ENCODE measurements around the gene VPS13A. TPM values are rescaled to one million over a fixed set of nuclear protein-coding genes. Genes with fewer than 3 reads are reported as not detected.

Gene VPS13A
- total RNA-seq, 1 donor from 2014 or later: 29.3 TPM

- Mint-ChIP-seq H3K36me3 (ENCODE audit: low read depth) (peaks cover 2% of the 10 kb centered on the region), H3K9me3 (no peaks in the 10 kb centered on the region), H3K27me3 (ENCODE audit: low read depth) (no peaks in the 10 kb centered on the region), H3K4me3 (no peak overlapping the region), H3K4me1 (no peaks in the 10 kb centered on the region), H3K27ac (ENCODE audit: unreplicated experiment) (no peak overlapping the region)
- TF ChIP-seq, protein P1, sequence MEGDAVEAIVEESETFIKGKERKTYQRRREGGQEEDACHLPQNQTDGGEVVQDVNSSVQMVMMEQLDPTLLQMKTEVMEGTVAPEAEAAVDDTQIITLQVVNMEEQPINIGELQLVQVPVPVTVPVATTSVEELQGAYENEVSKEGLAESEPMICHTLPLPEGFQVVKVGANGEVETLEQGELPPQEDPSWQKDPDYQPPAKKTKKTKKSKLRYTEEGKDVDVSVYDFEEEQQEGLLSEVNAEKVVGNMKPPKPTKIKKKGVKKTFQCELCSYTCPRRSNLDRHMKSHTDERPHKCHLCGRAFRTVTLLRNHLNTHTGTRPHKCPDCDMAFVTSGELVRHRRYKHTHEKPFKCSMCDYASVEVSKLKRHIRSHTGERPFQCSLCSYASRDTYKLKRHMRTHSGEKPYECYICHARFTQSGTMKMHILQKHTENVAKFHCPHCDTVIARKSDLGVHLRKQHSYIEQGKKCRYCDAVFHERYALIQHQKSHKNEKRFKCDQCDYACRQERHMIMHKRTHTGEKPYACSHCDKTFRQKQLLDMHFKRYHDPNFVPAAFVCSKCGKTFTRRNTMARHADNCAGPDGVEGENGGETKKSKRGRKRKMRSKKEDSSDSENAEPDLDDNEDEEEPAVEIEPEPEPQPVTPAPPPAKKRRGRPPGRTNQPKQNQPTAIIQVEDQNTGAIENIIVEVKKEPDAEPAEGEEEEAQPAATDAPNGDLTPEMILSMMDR (conservative IDR thresholded peaks at IDR 0.05): no peak
- DNase-seq (ENCODE audit: low read depth, low spot score): no peak
Measured at GRCh38 chr9:77276799-77277198, 99.5 kb downstream of the VPS13A start.

- H3K9me3 Mint-ChIP-seq: no peaks in the 10 kb centered on the region
Measured at GRCh38 chr9:77277719-77278118, 100.4 kb downstream of the VPS13A start.

DNA sequence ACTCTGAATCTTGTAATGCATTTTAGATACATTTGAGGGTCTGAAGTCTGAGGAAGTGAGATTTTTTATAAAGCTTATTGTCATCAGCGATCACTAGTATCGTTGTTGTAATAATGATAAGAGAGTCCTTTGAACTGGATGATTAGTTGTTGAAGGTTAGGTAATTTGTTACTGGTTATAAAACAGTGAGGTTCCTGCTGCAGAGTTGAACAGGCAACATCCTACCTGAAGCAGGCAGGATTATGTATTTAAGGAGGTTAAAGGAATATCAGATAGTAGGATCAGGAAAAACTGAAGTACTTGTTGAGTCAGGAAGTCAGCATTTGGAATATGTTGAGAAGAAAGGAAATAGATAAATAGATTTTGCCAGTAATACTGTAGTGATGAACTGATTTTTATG, 106.7 kb downstream of the VPS13A start:
- H3K36me3 Mint-ChIP-seq (ENCODE audit: low read depth): peaks cover 17% of the 10 kb centered on the region
- H3K27ac Mint-ChIP-seq (ENCODE audit: unreplicated experiment): no peak overlapping the region
- H3K9me3 Mint-ChIP-seq: peaks cover 11% of the 10 kb centered on the region
- no peaks in the 10 kb centered on the region for H3K4me1 Mint-ChIP-seq
- no peaks in the 10 kb centered on the region for H3K27me3 Mint-ChIP-seq (ENCODE audit: low read depth)
- TF ChIP-seq, protein P1 (conservative IDR thresholded peaks at IDR 0.05): no peak
- no peak overlapping the region for H3K4me3 Mint-ChIP-seq
- no peak for DNase-seq (ENCODE audit: low read depth, low spot score)

More at GRCh38 chr9:77277719-77278118, 100.4 kb downstream of the VPS13A start:
- Mint-ChIP-seq H3K36me3 (ENCODE audit: low read depth) (peaks cover 2% of the 10 kb centered on the region), H3K4me1 (no peaks in the 10 kb centered on the region), H3K27me3 (ENCODE audit: low read depth) (no peaks in the 10 kb centered on the region), H3K27ac (ENCODE audit: unreplicated experiment) (no peak overlapping the region), H3K4me3 (no peak overlapping the region)
- no peak for DNase-seq (ENCODE audit: low read depth, low spot score)
- TF ChIP-seq, protein P1 (conservative IDR thresholded peaks at IDR 0.05): no peak

DNA sequence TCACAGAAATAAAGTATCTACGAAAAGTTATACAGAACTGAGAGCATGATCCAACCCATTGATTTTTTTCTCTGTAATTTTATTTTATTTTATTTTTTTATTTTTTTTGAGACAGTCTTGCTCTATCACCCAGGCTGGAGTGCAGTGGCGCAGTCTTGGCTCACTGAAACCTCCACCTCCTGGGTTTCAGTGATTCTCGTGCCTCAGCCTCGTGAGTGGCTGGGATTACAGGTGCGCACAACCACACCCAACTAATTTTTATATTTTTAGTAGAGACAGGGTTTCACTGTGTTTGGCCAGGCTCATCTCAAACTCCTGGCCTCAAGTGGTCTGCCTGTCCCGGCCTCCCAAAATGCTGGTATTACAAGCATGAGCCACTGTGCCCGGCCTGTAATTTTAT, 107.3 kb downstream of the VPS13A start:
- H3K27ac Mint-ChIP-seq (ENCODE audit: unreplicated experiment): no peak overlapping the region
- H3K4me3 Mint-ChIP-seq: no peak overlapping the region
- peaks cover 18% of the 10 kb centered on the region for H3K36me3 Mint-ChIP-seq (ENCODE audit: low read depth)

DNA sequence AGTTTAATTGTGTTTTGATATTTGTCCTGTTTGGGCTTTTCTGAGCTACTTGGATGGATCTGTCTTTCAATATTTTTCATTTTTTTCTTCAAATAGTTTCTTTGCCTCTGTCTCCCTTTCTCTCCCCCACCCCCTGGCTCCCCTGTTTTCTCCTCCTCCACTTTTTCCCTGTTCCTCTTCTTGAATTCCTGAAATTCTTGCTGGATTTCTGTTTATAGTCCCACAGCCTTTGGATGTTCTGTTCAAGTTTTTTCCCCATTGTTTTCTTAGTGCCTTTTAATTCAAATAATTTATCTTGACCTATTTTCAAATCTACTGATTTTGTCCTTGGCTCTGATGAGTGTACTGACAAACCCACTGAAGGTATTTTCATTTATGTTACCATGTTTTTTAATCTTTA, 113.0 kb downstream of the VPS13A start:
- Mint-ChIP-seq H3K4me3 (no peak overlapping the region), H3K36me3 (ENCODE audit: low read depth) (peaks cover 24% of the 10 kb centered on the region), H3K4me1 (peaks cover 4% of the 10 kb centered on the region), H3K27me3 (ENCODE audit: low read depth) (no peaks in the 10 kb centered on the region), H3K9me3 (peaks cover 11% of the 10 kb centered on the region), H3K27ac (ENCODE audit: unreplicated experiment) (peak overlapping the region; percentile 27)
- DNase-seq (ENCODE audit: low read depth, low spot score): no peak
- TF ChIP-seq, protein P1 (conservative IDR thresholded peaks at IDR 0.05): no peak

More for the DNA sequence above, 107.3 kb downstream of the VPS13A start:
- Mint-ChIP-seq H3K4me1 (no peaks in the 10 kb centered on the region), H3K27me3 (ENCODE audit: low read depth) (no peaks in the 10 kb centered on the region), H3K9me3 (peaks cover 11% of the 10 kb centered on the region)
- DNase-seq (ENCODE audit: low read depth, low spot score): no peak
- TF ChIP-seq, protein P1 (conservative IDR thresholded peaks at IDR 0.05): no peak

DNA sequence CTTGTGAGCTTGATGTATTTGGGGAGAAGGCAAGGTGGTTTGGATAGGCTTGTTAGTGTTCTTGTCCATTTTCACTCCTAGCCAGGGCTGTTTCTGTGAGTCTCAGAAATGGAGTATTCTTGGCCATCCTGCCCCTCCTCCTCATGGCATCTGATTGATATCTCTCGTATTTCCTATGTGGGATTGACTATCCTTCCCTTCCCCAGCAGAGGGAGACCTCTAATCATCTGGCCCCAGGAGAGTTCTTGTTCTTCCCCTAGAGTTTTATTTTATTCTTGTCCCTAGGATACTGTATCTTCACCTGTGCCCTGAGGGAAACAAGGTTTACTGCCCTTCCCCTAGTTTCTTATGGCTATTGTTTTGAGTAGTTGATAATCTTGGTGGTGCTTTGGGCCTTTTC, 114.4 kb downstream of the VPS13A start:
- Mint-ChIP-seq H3K27me3 (ENCODE audit: low read depth) (no peaks in the 10 kb centered on the region), H3K9me3 (peaks cover 11% of the 10 kb centered on the region), H3K36me3 (ENCODE audit: low read depth) (peaks cover 24% of the 10 kb centered on the region), H3K27ac (ENCODE audit: unreplicated experiment) (no peak overlapping the region), H3K4me3 (no peak overlapping the region), H3K4me1 (peaks cover 4% of the 10 kb centered on the region)
- TF ChIP-seq, protein P1 (conservative IDR thresholded peaks at IDR 0.05): peak; percentile 52
- no peak for DNase-seq (ENCODE audit: low read depth, low spot score)
